Measurements from ENCODE around the gene CACFD1.
"Not testable (repeated sequence)": the region's sequence is repeated elsewhere in the genome, so short reads cannot be mapped to it uniquely, and the experiment has no call there.

CACFD1 gene

GRCh38 chr9:133440874-133441273 lies 18.9 kb upstream of the CACFD1 start:
- no peak for DNase-seq

GRCh38 chr9:133441571-133441970 lies 18.2 kb upstream of the CACFD1 start:
- DNase-seq = no peak

- DNase-seq = no peak
Observed at GRCh38 chr9:133443248-133443647, 16.5 kb upstream of the CACFD1 start.

GRCh38 chr9:133443982-133444381 lies 15.8 kb upstream of the CACFD1 start:
- no peak for DNase-seq

- DNase-seq = no peak
Observed at GRCh38 chr9:133445293-133445969, 14.3 kb upstream of the CACFD1 start.

- DNase-seq = no peak
Observed at GRCh38 chr9:133448487-133448972, 11.2 kb upstream of the CACFD1 start.

GRCh38 chr9:133449760-133450159 lies 10.0 kb upstream of the CACFD1 start:
- no peak for DNase-seq

GRCh38 chr9:133451865-133452264 lies 7.9 kb upstream of the CACFD1 start:
- DNase-seq = not testable (repeated sequence)

- no peak for DNase-seq
Observed at GRCh38 chr9:133452562-133452961, 7.2 kb upstream of the CACFD1 start.

GRCh38 chr9:133453651-133454050 lies 6.1 kb upstream of the CACFD1 start:
- DNase-seq = peak in 5 of 14 donors; percentile 9 to 34 (median 13)

- no peak for DNase-seq
Observed at GRCh38 chr9:133454325-133454724, 5.5 kb upstream of the CACFD1 start.

GRCh38 chr9:133454943-133455673 lies 4.7 kb upstream of the CACFD1 start:
- no peak for DNase-seq

GRCh38 chr9:133455936-133456335 lies 3.8 kb upstream of the CACFD1 start:
- no peak for DNase-seq

GRCh38 chr9:133456409-133456808 lies 3.4 kb upstream of the CACFD1 start:
- no peak for DNase-seq

- no peak for DNase-seq
Observed at GRCh38 chr9:133457233-133457632, 2.5 kb upstream of the CACFD1 start.

GRCh38 chr9:133457748-133458147 lies 2.0 kb upstream of the CACFD1 start:
- no peak for DNase-seq

- peak in 2 of 14 donors; percentile 53 to 56 for DNase-seq
Observed at GRCh38 chr9:133458643-133459312, 1.0 kb upstream of the CACFD1 start.

- peak in 9 of 14 donors; percentile 56 to 87 (median 73) for DNase-seq
Observed at GRCh38 chr9:133460405-133461175, 812 bp downstream of the CACFD1 start.

- DNase-seq = peak in 1 of 14 donors; percentile 42
Observed at GRCh38 chr9:133461975-133462374, 2.2 kb downstream of the CACFD1 start.

- DNase-seq = peak in 1 of 14 donors; percentile 14
Observed at GRCh38 chr9:133463234-133463863, 3.6 kb downstream of the CACFD1 start.

GRCh38 chr9:133463864-133464615 lies 4.3 kb downstream of the CACFD1 start:
- no peak for DNase-seq

Data from C1 segment of cervical spinal cord (tissue), 14 donors.